Measurements from ENCODE around the gene PLCG2.

The PLCG2 gene

DNA sequence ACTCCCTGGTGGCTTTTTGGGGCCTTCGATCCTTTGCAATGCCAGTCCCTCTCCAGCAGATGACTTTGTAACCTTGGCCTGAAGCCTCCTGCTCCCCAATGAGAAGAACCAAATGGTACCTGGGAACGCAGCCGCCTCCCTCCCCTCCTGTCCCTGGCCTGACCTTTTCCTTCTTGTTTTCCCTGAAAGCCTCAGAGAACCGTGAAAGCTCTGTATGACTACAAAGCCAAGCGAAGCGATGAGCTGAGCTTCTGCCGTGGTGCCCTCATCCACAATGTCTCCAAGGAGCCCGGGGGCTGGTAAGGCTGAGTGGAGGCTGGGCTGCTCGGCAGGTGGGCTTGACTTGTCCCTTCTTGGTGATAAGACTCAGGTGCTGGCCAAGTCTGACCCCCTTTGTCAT, 144.2 kb downstream of the PLCG2 start:
- Histone ChIP-seq H3K9ac (ENCODE audit: insufficient read length) (no peak overlapping the region), H3K9me3 (ENCODE audit: low read depth, low read length) (no peaks in the 10 kb centered on the region), H3K36me3 (ENCODE audit: insufficient read depth, low read length) (no peaks in the 10 kb centered on the region), H3K27ac (no peak overlapping the region), H3K4me3 (no peak overlapping the region)
- no peak for DNase-seq (ENCODE audit: low read depth, low spot score)
- TF ChIP-seq EZH2 (IDR thresholded peaks at IDR 0.05), result no peak
- no peak for TF ChIP-seq POLR2AphosphoS5 (IDR thresholded peaks at IDR 0.05; ENCODE audit: borderline replicate concordance, low read depth, low read length)
- no peak for TF ChIP-seq FOXP2 (optimal IDR thresholded peaks at IDR 0.05; ENCODE audit: control extremely low read depth, extremely low read length, insufficient read depth)

DNA sequence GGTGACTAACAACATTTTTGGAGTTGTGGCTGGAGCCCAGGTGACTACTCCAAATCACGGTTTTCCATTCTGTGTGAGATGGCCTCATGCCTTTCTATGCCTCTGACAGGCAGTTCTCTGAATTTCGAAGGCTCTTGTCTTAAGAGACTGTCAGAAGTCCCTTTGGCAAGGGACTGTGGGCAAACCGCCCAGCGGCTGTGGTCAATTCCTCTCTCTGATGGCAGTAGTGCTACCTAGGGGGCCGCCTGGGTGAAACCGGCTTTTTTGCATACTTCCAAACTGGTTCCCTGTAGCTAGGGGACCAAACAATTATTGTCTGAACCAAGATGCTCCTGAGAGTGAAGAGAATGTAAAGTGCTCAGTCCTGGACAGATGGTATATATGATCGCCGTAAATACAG, 145.9 kb downstream of the PLCG2 start:
- no peaks in the 10 kb centered on the region for H3K9me3 ChIP-seq (ENCODE audit: low read depth, low read length)
- H3K9ac ChIP-seq (ENCODE audit: insufficient read length), result no peak overlapping the region
- TF ChIP-seq POLR2AphosphoS5 (IDR thresholded peaks at IDR 0.05; ENCODE audit: borderline replicate concordance, low read depth, low read length) (no peak), FOXP2 (optimal IDR thresholded peaks at IDR 0.05; ENCODE audit: control extremely low read depth, extremely low read length, insufficient read depth) (no peak), EZH2 (IDR thresholded peaks at IDR 0.05) (no peak)
- no peak for DNase-seq (ENCODE audit: low read depth, low spot score)
- no peak overlapping the region for H3K4me3 ChIP-seq
- no peak overlapping the region for H3K27ac ChIP-seq
- H3K36me3 ChIP-seq (ENCODE audit: insufficient read depth, low read length), result no peaks in the 10 kb centered on the region

DNA sequence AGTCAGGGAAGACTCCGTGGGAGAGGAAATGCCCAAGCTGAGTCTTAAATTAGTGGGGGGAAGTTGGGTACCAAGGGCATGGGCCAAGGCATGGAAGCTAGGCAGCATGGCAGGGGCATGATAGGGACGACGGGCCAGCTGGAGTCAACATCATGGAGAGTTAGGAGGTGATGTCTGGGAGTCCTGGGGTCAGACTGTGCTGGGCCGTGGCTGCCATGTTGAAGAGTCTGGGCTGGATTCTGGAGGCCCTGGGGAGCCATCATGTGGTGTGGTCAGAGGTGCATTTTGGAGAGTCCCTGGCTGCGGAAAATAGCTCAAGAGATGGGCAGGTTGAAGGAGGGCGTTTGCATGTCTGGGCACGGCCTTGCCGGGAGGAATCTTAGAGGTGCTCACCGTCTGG, 146.9 kb downstream of the PLCG2 start:
- H3K36me3 ChIP-seq (ENCODE audit: insufficient read depth, low read length), result no peaks in the 10 kb centered on the region
- no peak overlapping the region for H3K4me3 ChIP-seq
- no peak for DNase-seq (ENCODE audit: low read depth, low spot score)
- H3K27ac ChIP-seq, result no peak overlapping the region
- H3K9me3 ChIP-seq (ENCODE audit: low read depth, low read length), result no peaks in the 10 kb centered on the region
- H3K9ac ChIP-seq (ENCODE audit: insufficient read length), result no peak overlapping the region
- TF ChIP-seq POLR2AphosphoS5 (IDR thresholded peaks at IDR 0.05; ENCODE audit: borderline replicate concordance, low read depth, low read length) (no peak), FOXP2 (optimal IDR thresholded peaks at IDR 0.05; ENCODE audit: control extremely low read depth, extremely low read length, insufficient read depth) (no peak)

DNA sequence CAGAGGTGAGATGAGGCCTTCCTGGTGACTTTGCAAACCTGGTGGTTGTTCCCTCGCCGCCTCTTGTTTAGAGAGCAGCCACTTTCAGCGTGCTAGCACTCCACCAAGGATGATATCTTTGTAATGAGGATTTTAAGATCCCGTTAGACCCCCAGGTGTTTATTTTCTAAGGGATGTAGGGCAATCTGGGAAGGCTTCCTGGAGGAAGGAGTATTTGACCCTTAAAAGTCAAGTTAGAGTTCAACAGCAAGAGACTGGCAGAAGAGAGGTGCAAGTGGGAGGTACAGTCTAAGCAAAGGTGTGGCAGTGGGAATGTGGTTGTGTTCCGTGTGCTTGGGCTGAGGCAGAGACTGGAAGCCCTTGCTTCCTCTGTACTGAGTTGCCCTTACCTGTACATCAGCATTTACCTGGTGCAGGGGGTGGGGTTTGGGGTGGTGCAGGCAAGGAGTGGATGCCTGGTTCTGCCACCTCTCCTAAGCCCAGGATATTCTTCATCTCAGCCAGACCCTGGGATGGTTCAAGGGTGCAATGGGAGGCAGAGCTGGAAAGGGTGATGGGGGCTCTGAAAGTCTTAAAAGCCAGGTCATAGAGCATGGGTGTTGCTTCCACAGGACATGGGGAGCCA, 148.6 kb downstream of the PLCG2 start:
- no peaks in the 10 kb centered on the region for H3K9me3 ChIP-seq (ENCODE audit: low read depth, low read length)
- H3K27ac ChIP-seq, result no peak overlapping the region
- no peaks in the 10 kb centered on the region for H3K36me3 ChIP-seq (ENCODE audit: insufficient read depth, low read length)
- H3K4me3 ChIP-seq, result no peak overlapping the region
- TF ChIP-seq EZH2 (IDR thresholded peaks at IDR 0.05) (no peak), FOXP2 (optimal IDR thresholded peaks at IDR 0.05; ENCODE audit: control extremely low read depth, extremely low read length, insufficient read depth) (no peak), POLR2AphosphoS5 (IDR thresholded peaks at IDR 0.05; ENCODE audit: borderline replicate concordance, low read depth, low read length) (no peak)
- DNase-seq (ENCODE audit: low read depth, low spot score), result no peak
- no peak overlapping the region for H3K9ac ChIP-seq (ENCODE audit: insufficient read length)

GRCh38 chr16:81928271-81928918, 149.3 kb downstream of the PLCG2 start:
- TF ChIP-seq EZH2 (IDR thresholded peaks at IDR 0.05), result no peak
- no peak for TF ChIP-seq FOXP2 (optimal IDR thresholded peaks at IDR 0.05; ENCODE audit: control extremely low read depth, extremely low read length, insufficient read depth)
- no peak for TF ChIP-seq POLR2AphosphoS5 (IDR thresholded peaks at IDR 0.05; ENCODE audit: borderline replicate concordance, low read depth, low read length)
- no peak for DNase-seq (ENCODE audit: low read depth, low spot score)
- no peak overlapping the region for H3K27ac ChIP-seq

GRCh38 chr16:81928975-81929374, 149.9 kb downstream of the PLCG2 start:
- DNase-seq (ENCODE audit: low read depth, low spot score), result no peak
- no peak overlapping the region for H3K4me3 ChIP-seq
- no peaks in the 10 kb centered on the region for H3K36me3 ChIP-seq (ENCODE audit: insufficient read depth, low read length)
- H3K27ac ChIP-seq, result no peak overlapping the region
- no peak overlapping the region for H3K9ac ChIP-seq (ENCODE audit: insufficient read length)
- TF ChIP-seq FOXP2 (optimal IDR thresholded peaks at IDR 0.05; ENCODE audit: control extremely low read depth, extremely low read length, insufficient read depth), result no peak
- TF ChIP-seq POLR2AphosphoS5 (IDR thresholded peaks at IDR 0.05; ENCODE audit: borderline replicate concordance, low read depth, low read length), result no peak
- no peak for TF ChIP-seq EZH2 (IDR thresholded peaks at IDR 0.05)
- no peaks in the 10 kb centered on the region for H3K9me3 ChIP-seq (ENCODE audit: low read depth, low read length)

More at GRCh38 chr16:81928271-81928918, 149.3 kb downstream of the PLCG2 start:
- H3K9me3 ChIP-seq (ENCODE audit: low read depth, low read length), result no peaks in the 10 kb centered on the region
- H3K36me3 ChIP-seq (ENCODE audit: insufficient read depth, low read length), result no peaks in the 10 kb centered on the region
- H3K4me3 ChIP-seq, result no peak overlapping the region
- H3K9ac ChIP-seq (ENCODE audit: insufficient read length), result no peak overlapping the region

- Histone ChIP-seq H3K9ac (ENCODE audit: insufficient read length) (no peak overlapping the region), H3K4me3 (no peak overlapping the region), H3K36me3 (ENCODE audit: insufficient read depth, low read length) (no peaks in the 10 kb centered on the region), H3K9me3 (ENCODE audit: low read depth, low read length) (no peaks in the 10 kb centered on the region), H3K27ac (no peak overlapping the region)
- no peak for TF ChIP-seq POLR2AphosphoS5 (IDR thresholded peaks at IDR 0.05; ENCODE audit: borderline replicate concordance, low read depth, low read length)
- no peak for TF ChIP-seq FOXP2 (optimal IDR thresholded peaks at IDR 0.05; ENCODE audit: control extremely low read depth, extremely low read length, insufficient read depth)
- TF ChIP-seq EZH2 (IDR thresholded peaks at IDR 0.05), result no peak
- no peak for DNase-seq (ENCODE audit: low read depth, low spot score)
Observed at GRCh38 chr16:81929841-81930240, 150.8 kb downstream of the PLCG2 start.

- TF ChIP-seq EZH2 (IDR thresholded peaks at IDR 0.05) (no peak), POLR2AphosphoS5 (IDR thresholded peaks at IDR 0.05; ENCODE audit: borderline replicate concordance, low read depth, low read length) (no peak), FOXP2 (optimal IDR thresholded peaks at IDR 0.05; ENCODE audit: control extremely low read depth, extremely low read length, insufficient read depth) (no peak)
- Histone ChIP-seq H3K9me3 (ENCODE audit: low read depth, low read length) (no peaks in the 10 kb centered on the region), H3K4me3 (no peak overlapping the region), H3K36me3 (ENCODE audit: insufficient read depth, low read length) (no peaks in the 10 kb centered on the region), H3K9ac (ENCODE audit: insufficient read length) (no peak overlapping the region), H3K27ac (no peak overlapping the region)
- DNase-seq (ENCODE audit: low read depth, low spot score), result no peak
Observed at GRCh38 chr16:81931927-81932326, 152.8 kb downstream of the PLCG2 start.

Measured in SK-N-MC (cell line).